Measurements from ENCODE around the gene ZMYND11. TPM values are rescaled to one million over a fixed set of nuclear protein-coding genes. Genes with fewer than 3 reads are reported as not detected.

The ZMYND11 gene
- total RNA-seq, 2 donors from 2014 or later, result 34.1 to 48.5 TPM

DNA sequence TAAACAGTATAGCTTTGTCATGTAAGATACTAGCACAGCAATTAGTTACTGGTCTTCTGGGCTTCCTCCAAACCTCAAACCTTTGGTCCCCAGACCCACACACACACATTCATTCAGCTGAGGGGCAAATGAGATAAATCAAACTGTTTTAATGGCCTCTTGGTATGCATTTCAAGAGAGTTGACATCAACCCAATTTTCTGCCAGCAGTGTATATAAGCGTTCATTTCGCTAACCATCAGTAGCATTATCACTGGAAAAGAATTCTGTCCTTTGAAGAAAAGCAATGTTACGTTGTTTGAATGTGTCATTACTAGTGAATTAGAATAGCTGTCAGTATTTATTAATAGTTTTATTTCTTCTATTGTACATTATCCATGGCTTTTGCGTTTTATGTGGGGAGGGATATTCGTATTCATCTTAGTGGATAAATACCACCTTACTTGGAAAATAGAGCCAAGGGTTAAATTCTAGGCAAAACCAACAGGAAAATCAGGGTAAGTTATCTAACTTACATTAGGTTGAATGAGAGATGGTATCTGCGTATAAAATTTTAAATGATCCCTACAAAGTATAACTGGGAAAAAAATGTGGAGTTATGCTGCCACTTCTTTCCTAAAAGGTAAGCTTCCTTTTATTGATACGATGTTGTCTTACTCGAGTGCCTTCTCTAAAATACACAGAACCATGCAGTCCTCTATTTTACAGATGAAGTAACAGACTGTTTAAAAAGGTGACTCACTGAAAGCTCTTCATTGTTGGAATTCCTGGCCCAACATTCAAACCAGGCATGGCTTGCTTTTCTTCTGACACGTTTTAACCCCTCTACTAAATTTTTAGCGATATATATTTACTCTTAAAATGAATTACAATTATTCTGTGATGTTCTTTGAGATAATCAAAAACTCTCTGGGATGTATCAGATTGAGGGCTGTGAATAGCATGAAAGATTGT, 2.0 kb upstream of the ZMYND11 start:
- H3K27ac ChIP-seq, result no peak overlapping the region
- intact Hi-C loops (cut with DNase I), result no loop called here
- no peak overlapping the region for H3K9ac ChIP-seq (ENCODE audit: low read depth in 2 of 2, low read length in 2 of 2)
- H3K4me1 ChIP-seq, result no peaks in the 10 kb centered on the region
- TF ChIP-seq, protein P1, sequence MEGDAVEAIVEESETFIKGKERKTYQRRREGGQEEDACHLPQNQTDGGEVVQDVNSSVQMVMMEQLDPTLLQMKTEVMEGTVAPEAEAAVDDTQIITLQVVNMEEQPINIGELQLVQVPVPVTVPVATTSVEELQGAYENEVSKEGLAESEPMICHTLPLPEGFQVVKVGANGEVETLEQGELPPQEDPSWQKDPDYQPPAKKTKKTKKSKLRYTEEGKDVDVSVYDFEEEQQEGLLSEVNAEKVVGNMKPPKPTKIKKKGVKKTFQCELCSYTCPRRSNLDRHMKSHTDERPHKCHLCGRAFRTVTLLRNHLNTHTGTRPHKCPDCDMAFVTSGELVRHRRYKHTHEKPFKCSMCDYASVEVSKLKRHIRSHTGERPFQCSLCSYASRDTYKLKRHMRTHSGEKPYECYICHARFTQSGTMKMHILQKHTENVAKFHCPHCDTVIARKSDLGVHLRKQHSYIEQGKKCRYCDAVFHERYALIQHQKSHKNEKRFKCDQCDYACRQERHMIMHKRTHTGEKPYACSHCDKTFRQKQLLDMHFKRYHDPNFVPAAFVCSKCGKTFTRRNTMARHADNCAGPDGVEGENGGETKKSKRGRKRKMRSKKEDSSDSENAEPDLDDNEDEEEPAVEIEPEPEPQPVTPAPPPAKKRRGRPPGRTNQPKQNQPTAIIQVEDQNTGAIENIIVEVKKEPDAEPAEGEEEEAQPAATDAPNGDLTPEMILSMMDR (IDR thresholded peaks at IDR 0.05), result no peak
- no peak overlapping the region for H3K4me3 ChIP-seq
- H3K36me3 ChIP-seq, result no peaks in the 10 kb centered on the region
- H3K9me3 ChIP-seq, result no peaks in the 10 kb centered on the region
- DNase-seq, result no peak
- no peaks in the 10 kb centered on the region for H3K27me3 ChIP-seq

DNA sequence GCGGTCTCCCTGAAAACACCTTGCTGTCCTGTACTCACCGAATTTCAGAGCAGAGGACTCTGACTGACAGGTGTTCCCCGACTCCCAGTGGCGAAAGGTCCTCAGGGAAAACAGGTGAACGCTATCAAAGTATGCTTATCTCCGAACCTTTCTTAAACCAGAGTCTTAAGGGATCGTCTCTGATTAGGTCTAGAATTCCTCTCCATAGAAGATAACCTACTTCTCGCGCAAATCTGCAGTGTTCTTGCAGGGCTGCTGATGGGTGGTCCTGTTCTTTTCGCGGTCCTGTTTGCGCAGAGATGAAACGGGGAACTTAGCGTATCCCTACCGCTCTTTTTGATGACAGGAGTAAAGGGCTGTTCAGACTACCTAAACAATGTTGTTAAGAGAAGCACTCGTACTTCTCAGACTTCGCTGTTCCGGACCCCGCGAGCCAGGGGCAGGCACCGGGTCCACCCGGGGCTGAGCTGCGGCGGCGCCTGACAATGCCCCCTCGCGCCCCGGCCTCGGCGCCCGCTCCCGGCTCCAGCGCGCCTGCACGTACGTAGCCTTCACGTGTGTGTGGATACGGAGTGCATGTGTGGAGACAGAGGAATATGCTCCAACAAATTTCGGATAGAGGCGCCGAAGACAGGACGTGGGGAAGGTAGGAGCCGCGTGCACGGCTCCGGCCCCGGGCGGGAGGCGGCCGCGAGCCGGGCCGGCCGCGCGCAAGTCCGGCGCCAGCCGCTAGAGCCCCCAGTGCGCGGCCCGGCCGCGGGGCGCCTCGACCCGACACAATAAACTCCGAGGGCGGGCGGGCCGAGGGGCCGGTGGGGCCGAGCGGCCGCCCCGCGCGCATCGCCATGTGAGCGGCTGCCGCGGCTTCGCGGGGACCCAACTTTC, 766 bp upstream of the ZMYND11 start:
- intact Hi-C loops (cut with DNase I), result no loop called here
- H3K36me3 ChIP-seq, result no peaks in the 10 kb centered on the region
- DNase-seq, result peak; percentile 51
- H3K4me1 ChIP-seq, result no peaks in the 10 kb centered on the region
- no peaks in the 10 kb centered on the region for H3K9me3 ChIP-seq
- peak overlapping the region; percentile 92 for H3K27ac ChIP-seq
- TF ChIP-seq, protein P1 (IDR thresholded peaks at IDR 0.05), result no peak
- H3K4me3 ChIP-seq, result peak overlapping the region; percentile 74
- H3K27me3 ChIP-seq, result no peaks in the 10 kb centered on the region
- H3K9ac ChIP-seq (ENCODE audit: low read depth in 2 of 2, low read length in 2 of 2), result peak overlapping the region; percentile 69 to 76

DNA sequence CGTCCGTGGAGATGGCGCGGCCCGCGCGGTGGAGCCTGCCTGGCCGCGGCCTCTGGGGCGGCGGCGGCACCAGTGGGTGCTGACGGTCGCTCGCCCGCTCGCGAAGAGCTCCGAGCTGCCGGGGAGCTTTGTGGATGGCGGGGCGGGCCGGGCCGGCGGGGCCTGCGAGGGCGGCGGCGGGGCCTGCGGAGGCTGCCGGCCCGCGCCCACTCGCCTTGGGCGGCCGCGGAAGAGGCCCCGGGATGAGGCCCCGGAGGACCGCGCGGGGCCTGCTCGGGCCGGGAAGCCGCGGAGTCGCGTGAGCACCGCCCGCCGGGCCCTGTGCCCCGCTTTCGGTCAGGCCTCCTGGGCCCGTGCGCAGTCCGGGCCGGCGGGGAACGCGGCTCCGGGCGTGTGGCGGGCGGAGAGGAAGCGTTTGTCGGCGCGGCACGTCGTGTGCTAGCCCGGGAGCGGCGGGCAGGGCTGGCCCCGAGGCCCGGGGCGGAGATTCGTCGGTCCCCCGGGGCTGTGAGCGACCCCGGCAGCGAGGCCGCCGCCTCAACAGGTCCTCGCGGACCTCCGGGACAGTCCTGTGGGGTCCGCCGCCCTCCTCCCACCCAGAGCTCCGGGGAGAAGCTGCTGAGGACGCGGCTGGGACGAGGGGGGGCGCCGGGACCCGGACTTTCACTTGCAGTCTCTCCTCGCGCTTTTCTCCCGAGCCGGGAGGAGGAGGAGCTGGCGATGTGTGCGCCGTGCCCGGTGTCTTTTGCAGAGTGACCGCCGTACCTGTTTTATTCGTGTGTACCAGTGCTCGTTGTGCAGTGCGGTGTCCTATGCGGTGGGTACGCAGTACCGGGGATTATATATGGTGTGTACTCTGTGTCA, 578 bp downstream of the ZMYND11 start:
- DNase-seq, result peak; percentile 70
- intact Hi-C loops (cut with DNase I), result no loop called here
- Histone ChIP-seq H3K4me1 (no peaks in the 10 kb centered on the region), H3K9me3 (no peaks in the 10 kb centered on the region), H3K4me3 (peak overlapping the region; percentile 74), H3K36me3 (no peaks in the 10 kb centered on the region), H3K9ac (ENCODE audit: low read depth in 2 of 2, low read length in 2 of 2) (peak overlapping the region; percentile 84 to 94), H3K27me3 (no peaks in the 10 kb centered on the region), H3K27ac (peak overlapping the region; percentile 92)
- TF ChIP-seq, protein P1 (IDR thresholded peaks at IDR 0.05), result no peak

DNA sequence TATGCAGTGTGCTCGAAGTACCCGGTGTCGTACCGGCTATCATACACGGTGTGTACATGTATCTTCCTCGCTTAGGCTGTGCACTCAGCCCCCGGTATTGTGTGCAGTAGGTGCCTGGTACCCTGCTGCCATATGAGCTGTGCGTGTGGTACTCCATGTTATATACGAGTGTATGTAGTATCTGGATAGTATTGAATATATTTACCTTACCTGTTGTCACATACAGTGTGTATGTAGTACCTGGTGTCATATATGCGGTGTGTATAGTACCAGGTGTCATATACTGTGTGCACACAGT, 1.2 kb downstream of the ZMYND11 start:
- Histone ChIP-seq H3K36me3 (no peaks in the 10 kb centered on the region), H3K27ac (peak overlapping the region; percentile 92), H3K9me3 (no peaks in the 10 kb centered on the region), H3K4me1 (no peaks in the 10 kb centered on the region), H3K9ac (ENCODE audit: low read depth in 2 of 2, low read length in 2 of 2) (peak overlapping the region; percentile 84 to 94), H3K27me3 (no peaks in the 10 kb centered on the region), H3K4me3 (peak overlapping the region; percentile 74)
- no peak for DNase-seq
- intact Hi-C loops (cut with DNase I), result no loop called here
- TF ChIP-seq, protein P1 (IDR thresholded peaks at IDR 0.05), result no peak

DNA sequence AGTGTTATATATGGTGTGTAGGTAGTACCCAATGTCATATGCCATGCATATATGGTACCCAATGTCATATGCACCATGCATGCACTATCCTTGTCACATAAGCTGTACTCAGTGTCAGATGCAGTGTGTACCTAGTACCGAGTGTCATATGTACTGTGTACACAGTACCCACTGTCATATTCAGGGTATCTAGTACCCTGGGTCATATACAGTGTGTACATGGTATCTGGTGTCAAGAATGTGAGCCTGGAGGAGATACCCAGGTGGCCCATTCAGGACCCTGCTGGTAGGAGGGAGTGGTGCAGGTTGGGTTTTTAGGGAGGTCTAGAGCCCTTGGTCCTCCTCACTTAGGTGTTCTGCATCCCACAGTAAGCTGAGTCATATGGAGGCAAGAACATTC, 1.8 kb downstream of the ZMYND11 start:
- DNase-seq, result no peak
- Histone ChIP-seq H3K27ac (no peak overlapping the region), H3K9ac (ENCODE audit: low read depth in 2 of 2, low read length in 2 of 2) (peak overlapping the region in 1 of 2 donors; percentile 94), H3K36me3 (no peaks in the 10 kb centered on the region), H3K4me3 (no peak overlapping the region), H3K4me1 (no peaks in the 10 kb centered on the region), H3K27me3 (no peaks in the 10 kb centered on the region), H3K9me3 (no peaks in the 10 kb centered on the region)
- TF ChIP-seq, protein P1 (IDR thresholded peaks at IDR 0.05), result no peak
- intact Hi-C loops (cut with DNase I), result no loop called here
